K562 (cell line): ENCODE data around the gene FKBP7. TPM values are rescaled to one million over a fixed set of nuclear protein-coding genes. Genes with fewer than 3 reads are reported as not detected.
A peak's percentile ranks its signal among the peaks of the same experiment; 100 is the strongest.

ENCODE experiments used
- BCL6 ChIP-seq: fragments of 250-450 bp; sonication (Bioruptor Pico); IDR thresholded peaks from 2 replicates; pipeline ENCODE4 v1.4.0; 2020
- ETV5 ChIP-seq: sonication (generic); formaldehyde crosslinking; IDR thresholded peaks from 2 replicates; pipeline ENCODE4 v1.4.0; 2020; ENCODE audit warnings: low read depth, mild to moderate bottlenecking, missing genetic modification reagents
- GATAD2B ChIP-seq: fragments of 450-650 bp; IDR thresholded peaks from 2 replicates; pipeline ENCODE4 v1.6.1; 2017; ENCODE audit warnings: mild to moderate bottlenecking, borderline replicate concordance
- MTA3 ChIP-seq: fragments of 450-650 bp; formaldehyde crosslinking; IDR thresholded peaks from 2 replicates; pipeline ENCODE4 v1.6.1; 2017; ENCODE audit warnings: mild to moderate bottlenecking, borderline replicate concordance
- NCOA6 ChIP-seq: fragments of 450-650 bp; IDR thresholded peaks from 2 replicates; pipeline ENCODE4 v1.6.1; 2017; ENCODE audit warnings: mild to moderate bottlenecking
- NR3C1 ChIP-seq: sonication (generic); formaldehyde crosslinking; IDR thresholded peaks from 2 replicates; pipeline ENCODE4 v1.8.1; 2022; ENCODE audit warnings: missing genetic modification reagents
- PHF8 ChIP-seq: fragments of 200-600 bp; sonication (generic); IDR thresholded peaks from 2 replicates; pipeline ENCODE4 v1.6.1; 2012; ENCODE audit warnings: mixed run types, mild to moderate bottlenecking, inconsistent platforms, low read length, moderate library complexity, borderline replicate concordance
- PHTF2 ChIP-seq: fragments of 250-450 bp; sonication (Bioruptor Pico); IDR thresholded peaks from 2 replicates; pipeline ENCODE4 v1.5.0; 2021; ENCODE audit warnings: mild to moderate bottlenecking
- SIX5 ChIP-seq, 2 experiments: IDR thresholded peaks; 2 replicates each; pipeline ENCODE4 v1.6.1; 2011; ENCODE audit warnings: low read length in 2 of 2, borderline replicate concordance in 1 of 2, low read depth in 1 of 2, mild to moderate bottlenecking in 1 of 2, moderate library complexity in 1 of 2; ENCODE audit not compliant: insufficient read depth in 1 of 2
- SP1 ChIP-seq: sonication (generic); formaldehyde crosslinking; IDR thresholded peaks from 2 replicates; pipeline ENCODE4 v1.8.1; 2022; ENCODE audit warnings: mild to moderate bottlenecking, missing genetic modification reagents
- TCF7 ChIP-seq: sonication (generic); IDR thresholded peaks from 2 replicates; pipeline ENCODE4 v1.6.1; 2016; ENCODE audit warnings: antibody characterized with exemption, borderline replicate concordance
- polyA plus RNA-seq, 8 experiments: library from polyadenylated mRNA; depleted of rRNA in 4 of 8; stranded (reverse) in 5 of 8; unstranded in 3 of 8; fragments of >200 nt; fragmentation: Nextera tagmentation in 2 of 8; fragmentation: Illumina TruSeq in 1 of 8; extraction: Ambion mirVana in 2 of 8; extraction: Trizol in 1 of 8; gene quantifications; 2 replicates each; pipeline versions ENCODE4 v1.2.1 to v1.2.3, GENCODE V29; 2011 to 2014; ENCODE audit warnings: inconsistent platforms in 1 of 8, missing spikeins in 1 of 8
- total RNA-seq, 7 experiments: library from RNA; depleted of rRNA in 6 of 7; stranded (reverse); fragments of >200 nt in 6 of 7; fragmentation: Illumina TruSeq in 2 of 7; extraction: Trizol in 2 of 7; gene quantifications; 2 replicates each; pipeline versions ENCODE4 v1.2.1 to v1.2.3, GENCODE V29; 2011 to 2021; ENCODE audit warnings: low replicate concordance in 1 of 7
- TF ChIP-seq, protein P1 (sequence below): fragments of 250-450 bp; sonication (Bioruptor Pico); IDR thresholded peaks from 2 replicates; pipeline ENCODE4 v1.9.0; 2021; ENCODE audit warnings: mild to moderate bottlenecking, inconsistent platforms
- TF ChIP-seq, protein P2 (sequence below), 2 experiments: fragments of 450-650 bp in 1 of 2; sonication (generic) in 1 of 2; formaldehyde crosslinking in 1 of 2; IDR thresholded peaks in 1 of 2; conservative IDR thresholded peaks in 1 of 2; 2 replicates each; pipeline versions ENCODE4 v1.6.1 to v1.8.1; 2016 to 2023; ENCODE audit warnings: mild to moderate bottlenecking in 2 of 2, moderate library complexity in 2 of 2, inconsistent platforms in 1 of 2, missing genetic modification reagents in 1 of 2
- TF ChIP-seq, protein P3 (sequence below): sonication (generic); IDR thresholded peaks from 2 replicates; pipeline ENCODE4 v1.6.1; 2016
- TF ChIP-seq, protein P4 (sequence below): fragments of 450-650 bp; IDR thresholded peaks from 2 replicates; pipeline ENCODE4 v1.7.1; 2018; ENCODE audit warnings: mild to moderate bottlenecking, low read depth; ENCODE audit not compliant: partially characterized antibody

The FKBP7 gene
- total and polyA plus RNA-seq, 9 of the 15 experiments (the other 6 are each of a cell fraction or from before 2014, with no cell fraction given), result 6.1 to 23.2 (median 19.0) TPM

DNA sequence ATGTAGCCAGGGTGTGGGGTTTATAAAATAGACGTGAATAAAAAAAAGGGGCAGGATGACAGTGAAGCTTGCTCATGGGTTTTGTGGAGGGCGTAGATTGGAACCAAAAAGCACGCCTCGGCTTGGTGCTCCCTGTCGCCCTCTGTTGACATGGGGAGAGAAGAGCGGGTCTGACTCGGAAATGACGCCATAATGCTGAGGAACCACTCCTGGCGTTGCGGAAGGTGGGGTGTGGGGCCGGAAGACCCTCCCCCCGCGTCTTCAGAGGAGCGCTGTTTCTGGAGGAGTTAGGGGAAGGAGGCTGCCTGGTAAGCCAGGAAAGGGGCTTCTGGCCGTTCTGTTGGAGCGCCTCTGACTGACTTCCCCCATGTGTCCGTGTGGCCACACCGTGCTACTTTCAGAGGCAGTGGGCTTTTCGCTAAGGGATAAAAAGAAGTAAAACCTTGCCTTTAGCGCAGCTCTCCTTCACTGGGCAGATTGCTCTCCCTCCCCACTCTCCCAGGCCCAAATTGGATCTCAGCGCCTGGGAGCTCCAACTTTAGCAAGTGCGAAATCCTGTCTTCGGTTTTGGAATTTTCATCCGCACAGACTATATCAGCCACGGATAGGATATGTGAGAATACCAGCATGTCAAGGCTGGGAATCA, 44.7 kb upstream of the FKBP7 start (continued):
- TF ChIP-seq SP1 (peak; percentile 63; the same call in 1 of the 2 replicates), MTA3 (peak; percentile 76; the same call in 1 of the 2 replicates), ETV5 (peak; percentile 72; the same call in 1 of the 2 replicates), BCL6 (CRISPR knock-in tag) (no peak), PHF8 (peak; percentile 95), NR3C1 (CRISPR knock-in tag) (no peak), SIX5 (IDR thresholded peaks at IDR 0.05; ENCODE audit: borderline replicate concordance in 1 of 2, insufficient read depth in 1 of 2, low read depth in 1 of 2, low read length in 2 of 2) (no peak), GATAD2B (0 out of 2 replicates have a peak, but pooled peaks have one; percentile 15), TCF7 (0 out of 2 replicates have a peak, but pooled peaks have one; percentile 54), PHTF2 (no peak), NCOA6 (no peak)
- TF ChIP-seq, protein P1, sequence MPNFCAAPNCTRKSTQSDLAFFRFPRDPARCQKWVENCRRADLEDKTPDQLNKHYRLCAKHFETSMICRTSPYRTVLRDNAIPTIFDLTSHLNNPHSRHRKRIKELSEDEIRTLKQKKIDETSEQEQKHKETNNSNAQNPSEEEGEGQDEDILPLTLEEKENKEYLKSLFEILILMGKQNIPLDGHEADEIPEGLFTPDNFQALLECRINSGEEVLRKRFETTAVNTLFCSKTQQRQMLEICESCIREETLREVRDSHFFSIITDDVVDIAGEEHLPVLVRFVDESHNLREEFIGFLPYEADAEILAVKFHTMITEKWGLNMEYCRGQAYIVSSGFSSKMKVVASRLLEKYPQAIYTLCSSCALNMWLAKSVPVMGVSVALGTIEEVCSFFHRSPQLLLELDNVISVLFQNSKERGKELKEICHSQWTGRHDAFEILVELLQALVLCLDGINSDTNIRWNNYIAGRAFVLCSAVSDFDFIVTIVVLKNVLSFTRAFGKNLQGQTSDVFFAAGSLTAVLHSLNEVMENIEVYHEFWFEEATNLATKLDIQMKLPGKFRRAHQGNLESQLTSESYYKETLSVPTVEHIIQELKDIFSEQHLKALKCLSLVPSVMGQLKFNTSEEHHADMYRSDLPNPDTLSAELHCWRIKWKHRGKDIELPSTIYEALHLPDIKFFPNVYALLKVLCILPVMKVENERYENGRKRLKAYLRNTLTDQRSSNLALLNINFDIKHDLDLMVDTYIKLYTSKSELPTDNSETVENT (CRISPR knock-in tag), result peak; percentile 66; the same call in 1 of the 2 replicates
- TF ChIP-seq, protein P2, sequence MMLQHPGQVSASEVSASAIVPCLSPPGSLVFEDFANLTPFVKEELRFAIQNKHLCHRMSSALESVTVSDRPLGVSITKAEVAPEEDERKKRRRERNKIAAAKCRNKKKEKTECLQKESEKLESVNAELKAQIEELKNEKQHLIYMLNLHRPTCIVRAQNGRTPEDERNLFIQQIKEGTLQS (IDR thresholded peaks at IDR 0.05), result peak; percentile 80
- TF ChIP-seq, protein P2 (CRISPR knock-in tag; conservative IDR thresholded peaks at IDR 0.05), result peak; percentile 86; the same call in 1 of the 2 replicates
- TF ChIP-seq, protein P3, sequence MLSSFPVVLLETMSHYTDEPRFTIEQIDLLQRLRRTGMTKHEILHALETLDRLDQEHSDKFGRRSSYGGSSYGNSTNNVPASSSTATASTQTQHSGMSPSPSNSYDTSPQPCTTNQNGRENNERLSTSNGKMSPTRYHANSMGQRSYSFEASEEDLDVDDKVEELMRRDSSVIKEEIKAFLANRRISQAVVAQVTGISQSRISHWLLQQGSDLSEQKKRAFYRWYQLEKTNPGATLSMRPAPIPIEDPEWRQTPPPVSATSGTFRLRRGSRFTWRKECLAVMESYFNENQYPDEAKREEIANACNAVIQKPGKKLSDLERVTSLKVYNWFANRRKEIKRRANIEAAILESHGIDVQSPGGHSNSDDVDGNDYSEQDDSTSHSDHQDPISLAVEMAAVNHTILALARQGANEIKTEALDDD, result no peak
- TF ChIP-seq, protein P4, sequence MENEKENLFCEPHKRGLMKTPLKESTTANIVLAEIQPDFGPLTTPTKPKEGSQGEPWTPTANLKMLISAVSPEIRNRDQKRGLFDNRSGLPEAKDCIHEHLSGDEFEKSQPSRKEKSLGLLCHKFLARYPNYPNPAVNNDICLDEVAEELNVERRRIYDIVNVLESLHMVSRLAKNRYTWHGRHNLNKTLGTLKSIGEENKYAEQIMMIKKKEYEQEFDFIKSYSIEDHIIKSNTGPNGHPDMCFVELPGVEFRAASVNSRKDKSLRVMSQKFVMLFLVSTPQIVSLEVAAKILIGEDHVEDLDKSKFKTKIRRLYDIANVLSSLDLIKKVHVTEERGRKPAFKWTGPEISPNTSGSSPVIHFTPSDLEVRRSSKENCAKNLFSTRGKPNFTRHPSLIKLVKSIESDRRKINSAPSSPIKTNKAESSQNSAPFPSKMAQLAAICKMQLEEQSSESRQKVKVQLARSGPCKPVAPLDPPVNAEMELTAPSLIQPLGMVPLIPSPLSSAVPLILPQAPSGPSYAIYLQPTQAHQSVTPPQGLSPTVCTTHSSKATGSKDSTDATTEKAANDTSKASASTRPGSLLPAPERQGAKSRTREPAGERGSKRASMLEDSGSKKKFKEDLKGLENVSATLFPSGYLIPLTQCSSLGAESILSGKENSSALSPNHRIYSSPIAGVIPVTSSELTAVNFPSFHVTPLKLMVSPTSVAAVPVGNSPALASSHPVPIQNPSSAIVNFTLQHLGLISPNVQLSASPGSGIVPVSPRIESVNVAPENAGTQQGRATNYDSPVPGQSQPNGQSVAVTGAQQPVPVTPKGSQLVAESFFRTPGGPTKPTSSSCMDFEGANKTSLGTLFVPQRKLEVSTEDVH, result peak; percentile 79
